ENCODE measurements around the gene CCDC69. TPM values are rescaled to one million over a fixed set of nuclear protein-coding genes. Genes with fewer than 3 reads are reported as not detected.

The CCDC69 gene
- total and polyA plus RNA-seq, 2 of the 8 experiments (the other 6 are each of a cell fraction or from before 2014, with no cell fraction given), result 8.4 to 10.8 TPM

- 91% methylated on average over 2 of the region's 2 CpGs; no CpG with 5 or more reads in 1 of the 2 experiments for WGBS, 2 experiments (ENCODE audit: extremely low coverage in 1 of 2, insufficient coverage in 1 of 2, insufficient read length in 1 of 2, insufficient replicate concordance in 2 of 2, low coverage in 1 of 2, low lambda C conversion rate in 2 of 2, missing lambda C conversion rate in 1 of 2)
- no peak overlapping the region for H3K18ac ChIP-seq (ENCODE audit: extremely low read depth, low read length)
- H3K56ac ChIP-seq (replicated peaks; ENCODE audit: insufficient read length, low read depth, low read length), result no peak overlapping the region
- no peak overlapping the region for H4K5ac ChIP-seq (ENCODE audit: insufficient read length, low read depth, low read length)
- no peak overlapping the region for H3K23ac ChIP-seq (ENCODE audit: insufficient read length)
- H3K4me1 ChIP-seq (replicated peaks in 1 of 4; ENCODE audit: control insufficient read depth in 3 of 4, insufficient read depth in 4 of 4, low read length in 3 of 4), result peaks cover 0 to 4% (median 2%) of the 10 kb centered on the region in 4 experiments; a peak in 3 of 7 replicates
- no peak overlapping the region for H4K91ac ChIP-seq (replicated peaks; ENCODE audit: insufficient read length, low read length)
- H3K36me3 ChIP-seq (ENCODE audit: control insufficient read depth in 2 of 4, insufficient read depth in 4 of 4, low read length in 3 of 4), result no peaks in the 10 kb centered on the region
- H3K4me3 ChIP-seq (ENCODE audit: extremely low read depth in 1 of 4, insufficient read depth in 2 of 4, low read depth in 3 of 4, low read length in 4 of 4), result no peak overlapping the region
- H3K79me2 ChIP-seq (ENCODE audit: control insufficient read depth in 1 of 2, insufficient read depth in 2 of 2, low read length in 2 of 2), result no peaks in the 10 kb centered on the region
- no peak overlapping the region for H3K4ac ChIP-seq (replicated peaks; ENCODE audit: insufficient read length, low read depth, low read length)
- H3K23me2 ChIP-seq (ENCODE audit: low read depth, low read length), result no peaks in the 10 kb centered on the region
- no peak overlapping the region for H3K9ac ChIP-seq (replicated peaks in 1 of 4; ENCODE audit: extremely low read depth in 1 of 4, low read depth in 3 of 4, low read length in 3 of 4)
- H2AFZ ChIP-seq (ENCODE audit: low read length), result no peak overlapping the region
- H3K79me1 ChIP-seq (ENCODE audit: low read depth, low read length), result no peaks in the 10 kb centered on the region
- H2BK120ac ChIP-seq (replicated peaks; ENCODE audit: low read depth, low read length), result no peak overlapping the region
- no peaks in the 10 kb centered on the region for H4K20me1 ChIP-seq (replicated peaks in 1 of 2; ENCODE audit: control insufficient read depth in 1 of 2, insufficient read depth in 2 of 2, low read length in 2 of 2)
- no peak overlapping the region for H3K27ac ChIP-seq (ENCODE audit: low read depth, low read length)
- H3K9me3 ChIP-seq (ENCODE audit: insufficient read depth in 2 of 2, low read depth in 1 of 2, low read length in 1 of 2), result 0 out of 4 replicates have a peak, but pooled peaks cover 0 to 3% of the 10 kb centered on the region in 2 experiments
- H3K4me2 ChIP-seq (ENCODE audit: insufficient read depth in 1 of 2, low read depth in 2 of 2, low read length in 2 of 2), result no peak overlapping the region
- no peak overlapping the region for H2BK20ac ChIP-seq (ENCODE audit: low read length)
- DNase-seq (ENCODE audit: low read depth in 1 of 2, low spot score in 2 of 2) (no peak), FAIRE-seq (no peak)
- H3K14ac ChIP-seq (ENCODE audit: insufficient read length), result no peak overlapping the region
- H3K27me3 ChIP-seq (replicated peaks in 1 of 4; ENCODE audit: control insufficient read depth in 3 of 4, extremely low read depth in 1 of 4, insufficient read depth in 3 of 4, low read length in 3 of 4), result no peaks in the 10 kb centered on the region
- no peak overlapping the region for H4K8ac ChIP-seq (ENCODE audit: extremely low read depth, insufficient read depth, low read length)
- CTCF ChIA-PET (ENCODE audit: partially characterized antibody), result interaction anchor here (0.6 to 3.1 kb wide), 6 partner anchors 10 to 540 kb away, joined by 3 to 15 read pairs (median 4); no protein-coding TSS in a partner anchor
- H2BK12ac ChIP-seq (ENCODE audit: low read depth, low read length), result no peak overlapping the region
- H2BK15ac ChIP-seq (ENCODE audit: low read length), result no peak overlapping the region
- H2AK5ac ChIP-seq (ENCODE audit: low read depth, low read length), result no peak overlapping the region
- POLR2A ChIA-PET (ENCODE audit: partially characterized antibody), result interaction anchor here (1.1 kb wide), 1 partner anchor 9 kb away, joined by 3 read pairs; no protein-coding TSS in a partner anchor
- no peak overlapping the region for H2BK5ac ChIP-seq (ENCODE audit: low read depth, low read length)
- TF ChIP-seq RBBP5 (IDR thresholded peaks at IDR 0.05; ENCODE audit: borderline replicate concordance, low read depth, low read length) (no peak), ATF3 (IDR thresholded peaks at IDR 0.05; ENCODE audit: insufficient read depth, low read depth, low read length) (no peak)
These were observed 34.7 kb downstream of the CCDC69 start for GRCh38 chr5:151189151-151189550.
